Activated naive CD4-positive, alpha-beta T cell (primary cell): ENCODE measurements around the gene FRS2.
"Not testable (repeated sequence)": the region's sequence is repeated elsewhere in the genome, so short reads cannot be mapped to it uniquely, and the experiment has no call there.

Experiments used
- DNase-seq, 4 experiments: peaks; one replicate each; lab custom pipeline; 2025; lab: John Stamatoyannopoulos, UW

FRS2 gene

DNA sequence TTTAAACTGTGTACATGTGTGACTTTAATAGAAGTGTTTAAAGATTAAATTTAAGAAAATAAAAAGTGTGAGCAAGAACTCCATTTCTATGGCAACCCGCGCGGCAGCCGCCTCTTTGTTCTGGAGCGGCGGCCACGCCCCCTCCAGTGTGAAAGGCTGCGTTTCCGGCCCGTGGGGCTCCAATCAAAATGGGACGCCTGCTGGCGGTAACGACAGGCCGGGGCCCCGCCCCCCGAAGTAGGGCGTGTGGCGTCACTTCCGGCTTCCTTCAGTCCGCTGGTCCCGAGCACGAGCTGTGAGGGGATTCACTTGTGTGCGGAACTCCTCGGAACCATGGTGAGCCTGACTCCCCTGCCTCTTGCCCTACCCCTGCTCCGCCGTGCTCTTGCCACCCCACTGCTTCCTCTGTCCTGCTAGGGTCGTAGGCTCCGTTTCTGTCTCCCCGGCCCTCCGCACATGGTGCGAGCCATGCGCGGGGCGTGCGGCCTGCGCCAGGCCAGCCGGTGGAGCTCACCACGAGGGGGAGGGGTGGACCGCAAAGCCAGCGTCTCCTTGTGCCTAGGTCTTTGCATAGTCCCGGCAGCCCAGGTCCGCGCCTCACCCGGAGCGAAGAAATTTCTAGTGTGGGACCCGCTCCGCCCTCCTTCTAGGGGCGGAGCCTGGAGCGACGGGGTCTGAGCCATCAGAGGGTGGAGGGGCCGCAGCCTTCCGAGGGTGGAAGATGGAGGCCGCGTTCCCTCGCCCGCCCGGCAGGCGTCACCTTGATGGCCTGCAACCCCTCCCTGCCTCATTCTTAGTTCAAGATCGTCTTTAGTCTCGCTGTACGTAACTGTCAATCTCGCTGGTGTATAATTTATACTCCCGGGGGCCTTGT lies 115.2 kb downstream of the FRS2 start, which contains the start of gene CCT2:
Gene CCT2 (plus strand): TSS at position 271 of the 874 bp plus-strand sequence. CDS start 63 bp downstream, at position 334.
- DNase-seq, result peak; percentile 89 to 96 (median 93)

DNA sequence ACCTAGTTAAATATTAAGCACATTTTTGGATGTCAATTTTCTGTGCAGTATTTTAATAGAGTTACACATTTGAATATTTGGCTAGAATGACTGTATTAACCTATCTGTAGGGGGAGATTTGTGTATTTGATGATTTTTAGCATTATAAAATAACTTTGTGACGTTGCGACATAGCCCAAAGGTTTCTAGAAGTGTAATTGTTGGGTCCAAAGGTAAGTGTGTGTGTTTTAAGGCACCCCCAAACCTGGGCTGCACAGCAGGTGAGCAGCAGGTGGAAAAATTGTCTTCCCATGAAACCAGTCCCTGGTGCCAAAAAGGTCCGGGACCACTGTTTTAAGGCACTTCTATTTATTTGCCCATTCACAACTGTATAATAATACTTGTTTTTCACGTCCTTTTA lies 118.3 kb downstream of the FRS2 start:
- DNase-seq, result no peak

DNA sequence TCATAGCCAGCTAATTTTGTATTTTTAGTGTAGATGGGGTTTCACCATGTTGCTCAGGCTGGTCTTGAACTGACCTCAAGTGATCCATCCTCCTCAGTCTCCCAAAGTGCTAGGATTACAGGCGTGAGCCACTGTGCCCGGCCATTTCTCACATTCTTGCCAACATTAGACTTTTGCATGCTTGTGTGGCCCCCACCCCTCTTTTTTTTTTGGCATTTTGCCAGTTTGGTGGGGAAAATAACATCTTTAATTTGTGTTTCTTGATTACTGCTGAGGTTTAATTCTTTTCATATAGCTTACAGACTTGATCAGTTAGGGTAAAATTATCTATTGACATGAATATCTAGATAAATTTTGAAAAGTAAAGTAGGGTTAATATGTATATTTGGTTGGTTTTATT lies 118.9 kb downstream of the FRS2 start:
- DNase-seq, result no peak

DNA sequence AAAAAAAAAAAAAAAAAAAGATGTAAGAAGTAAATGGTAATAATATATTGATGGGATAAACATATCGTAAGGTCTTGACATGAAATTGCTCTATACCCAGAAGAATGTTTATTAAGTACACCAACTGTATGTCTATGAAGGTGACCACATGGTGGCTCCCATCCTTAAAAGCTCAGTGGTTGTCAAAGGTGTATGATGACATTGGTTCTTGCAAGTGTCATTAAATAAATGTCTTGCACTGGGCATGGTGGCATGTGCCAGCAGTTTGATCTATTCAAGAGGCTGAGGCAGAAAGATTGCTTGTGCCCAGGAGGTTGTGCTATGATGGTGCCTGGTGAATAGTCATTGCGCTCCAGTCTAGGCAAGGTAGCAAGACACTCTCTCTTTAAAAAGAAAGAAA lies 125.5 kb downstream of the FRS2 start:
- DNase-seq, result no peak

DNA sequence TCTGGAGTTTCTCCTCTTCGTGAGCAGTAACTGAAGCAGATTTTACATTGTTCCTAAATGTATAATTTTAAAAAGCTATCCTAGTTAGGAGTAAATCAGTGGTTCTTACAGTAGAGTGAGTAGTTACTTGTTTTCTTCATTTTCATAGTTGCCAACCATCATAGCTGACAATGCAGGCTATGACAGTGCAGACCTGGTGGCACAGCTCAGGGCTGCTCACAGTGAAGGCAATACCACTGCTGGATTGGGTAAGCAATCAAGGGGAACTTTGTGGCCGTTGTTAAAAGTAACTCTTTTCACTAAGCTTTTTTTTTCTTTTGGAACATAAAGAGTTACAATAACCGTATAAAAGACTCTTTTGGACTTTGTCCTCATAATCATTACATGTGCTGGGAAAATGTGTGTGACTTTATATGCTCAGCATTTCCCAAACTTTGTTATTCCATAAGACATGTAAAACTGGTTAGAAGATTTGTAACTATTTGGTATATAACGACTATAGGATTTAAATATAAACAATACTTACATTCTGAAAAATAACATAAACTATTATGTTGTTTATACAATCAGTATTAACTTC lies 128.1 kb downstream of the FRS2 start:
- DNase-seq, result no peak

DNA sequence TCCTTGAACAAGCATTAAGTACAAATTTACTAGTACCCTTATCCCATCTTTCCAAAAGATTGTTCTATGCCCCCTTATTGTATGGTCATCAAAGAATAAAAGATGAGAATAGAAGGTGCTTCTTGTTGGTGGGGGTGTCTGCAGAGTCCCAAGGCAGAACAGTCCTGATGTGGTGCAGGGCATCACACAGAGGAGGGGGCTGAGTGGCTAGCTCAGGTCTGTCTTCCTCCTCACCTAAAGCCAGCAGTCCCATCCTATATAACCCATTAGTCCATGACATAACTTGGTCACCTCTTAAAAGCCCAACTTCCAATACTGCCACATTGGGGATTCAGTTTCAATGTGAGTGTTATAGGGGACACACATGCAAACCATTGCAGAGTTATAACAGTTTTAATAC lies 130.6 kb downstream of the FRS2 start:
- DNase-seq, result no peak

DNA sequence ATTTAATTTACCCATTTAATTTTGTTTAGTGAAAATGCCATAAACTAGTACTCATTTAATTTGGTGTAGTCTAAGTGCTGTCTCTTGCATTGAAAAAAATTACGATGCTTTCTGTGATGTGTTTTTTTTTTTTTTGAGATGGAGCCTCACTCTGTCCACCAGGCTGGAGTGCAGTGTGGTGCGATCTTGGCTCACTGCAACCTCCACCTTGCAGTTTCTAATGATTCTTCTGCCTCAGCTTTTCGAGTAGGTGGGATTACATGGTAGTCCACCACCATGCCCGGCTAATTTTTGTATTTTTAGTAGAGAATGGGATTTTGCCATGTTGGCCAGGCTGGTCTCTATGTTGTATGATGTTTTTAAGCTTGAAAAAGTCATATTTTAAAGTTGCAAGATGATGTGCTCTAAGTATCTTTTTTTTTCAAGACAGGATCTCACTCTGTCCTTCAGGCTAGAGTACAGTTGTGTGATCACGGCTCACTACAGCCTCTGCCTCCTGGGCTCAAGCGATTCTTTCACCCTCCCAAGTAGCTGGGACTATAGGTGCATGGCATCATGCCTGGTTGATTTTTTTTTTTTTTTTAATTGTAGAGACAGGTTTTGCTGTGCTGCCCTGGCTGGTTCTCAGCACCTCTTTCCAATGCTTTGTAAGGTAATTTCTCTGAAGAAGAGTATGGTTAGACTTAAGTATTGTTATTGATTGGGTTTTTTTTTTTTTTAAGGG lies 131.9 kb downstream of the FRS2 start:
- DNase-seq, result no peak

DNA sequence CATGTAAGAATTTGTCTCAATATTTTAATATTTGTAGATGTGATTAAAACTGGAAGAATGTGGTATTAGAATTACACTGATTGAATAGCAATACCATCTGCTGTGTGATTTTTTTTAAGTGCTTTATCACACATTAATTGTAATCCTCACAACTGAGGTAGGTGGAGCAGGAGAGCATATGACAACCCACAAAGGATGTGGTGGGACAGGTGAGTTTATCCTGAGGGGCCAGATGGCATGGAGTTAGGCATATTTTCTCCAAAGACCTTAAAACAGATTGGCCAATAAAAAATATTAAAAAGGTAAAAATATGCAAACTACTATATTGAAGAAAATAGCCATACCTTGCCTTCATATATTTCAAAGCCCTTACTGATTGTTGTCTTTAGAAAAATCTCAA lies 132.8 kb downstream of the FRS2 start:
- no peak for DNase-seq

DNA sequence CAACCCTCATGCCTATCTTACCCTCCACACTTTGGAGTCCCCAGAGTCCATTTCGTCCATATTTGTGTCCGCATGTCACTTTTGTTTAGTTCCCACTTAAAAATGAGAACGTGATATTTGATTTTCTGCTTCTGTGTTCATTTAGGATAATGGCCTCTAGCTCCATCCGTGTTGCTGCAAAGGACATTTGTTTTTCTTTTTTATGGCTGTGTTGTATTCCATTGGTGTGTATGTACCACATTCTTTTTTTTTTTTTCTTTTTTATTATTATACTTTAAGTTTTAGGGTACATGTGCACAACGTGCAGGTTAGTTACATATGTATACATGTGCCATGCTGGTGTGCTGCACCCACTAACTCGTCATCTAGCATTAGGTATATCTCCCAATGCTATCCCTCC lies 133.4 kb downstream of the FRS2 start:
- not testable (repeated sequence) for DNase-seq

DNA sequence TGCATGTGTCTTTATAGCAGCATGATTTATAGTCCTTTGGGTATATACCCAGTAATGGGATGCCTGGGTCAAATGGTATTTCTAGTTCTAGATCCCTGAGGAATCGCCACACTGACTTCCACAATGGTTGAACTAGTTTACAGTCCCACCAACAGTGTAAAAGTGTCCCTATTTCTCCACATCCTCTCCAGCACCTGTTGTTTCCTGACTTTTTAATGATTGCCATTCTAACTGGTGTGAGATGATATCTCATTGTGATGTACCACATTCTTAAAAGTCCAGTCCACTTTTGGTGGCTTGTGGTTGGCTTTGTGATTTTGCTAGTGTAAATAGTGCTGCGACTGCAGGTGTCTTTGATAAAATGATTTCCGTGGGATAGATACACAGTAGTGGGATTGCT lies 134.1 kb downstream of the FRS2 start:
- DNase-seq, result not testable (repeated sequence)

DNA sequence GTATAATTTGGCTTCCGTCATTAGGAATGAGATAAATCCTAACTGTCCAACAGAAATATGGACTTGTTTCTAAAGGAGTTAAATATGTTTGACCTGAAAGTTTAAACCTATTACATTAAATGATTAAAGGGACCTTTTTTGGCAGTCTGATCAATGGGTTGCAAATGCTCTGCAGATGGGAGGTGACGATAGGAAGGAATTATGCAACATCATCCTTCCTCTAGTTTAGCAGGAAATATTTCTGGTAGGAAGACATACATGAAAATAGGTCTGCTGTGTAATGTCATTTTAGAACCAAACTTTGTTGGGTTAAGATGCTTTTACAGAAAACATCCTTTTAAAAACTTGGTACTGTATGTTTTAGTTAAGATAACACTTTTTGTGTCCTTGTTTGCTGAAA lies 137.9 kb downstream of the FRS2 start:
- no peak for DNase-seq

DNA sequence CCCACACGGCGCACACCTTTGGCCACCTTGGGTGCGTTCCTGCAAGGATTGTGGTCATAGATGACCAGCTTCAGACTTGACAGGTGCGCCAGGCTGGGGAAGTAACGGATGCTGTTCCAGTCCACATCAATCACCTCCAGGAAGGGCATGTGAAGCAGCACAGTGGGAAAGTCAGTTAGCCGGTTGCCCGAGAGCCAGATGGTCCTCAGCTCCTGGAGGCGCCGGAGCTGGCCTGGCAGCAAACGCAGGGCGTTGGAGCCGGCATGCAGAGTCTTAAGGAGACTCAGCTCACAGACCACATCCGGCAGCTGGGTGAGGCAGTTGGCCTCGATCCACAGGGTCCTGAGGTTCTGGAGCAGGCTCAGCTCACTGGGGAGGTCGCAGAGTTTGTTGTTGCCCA lies 139.9 kb downstream of the FRS2 start:
- DNase-seq, result no peak

DNA sequence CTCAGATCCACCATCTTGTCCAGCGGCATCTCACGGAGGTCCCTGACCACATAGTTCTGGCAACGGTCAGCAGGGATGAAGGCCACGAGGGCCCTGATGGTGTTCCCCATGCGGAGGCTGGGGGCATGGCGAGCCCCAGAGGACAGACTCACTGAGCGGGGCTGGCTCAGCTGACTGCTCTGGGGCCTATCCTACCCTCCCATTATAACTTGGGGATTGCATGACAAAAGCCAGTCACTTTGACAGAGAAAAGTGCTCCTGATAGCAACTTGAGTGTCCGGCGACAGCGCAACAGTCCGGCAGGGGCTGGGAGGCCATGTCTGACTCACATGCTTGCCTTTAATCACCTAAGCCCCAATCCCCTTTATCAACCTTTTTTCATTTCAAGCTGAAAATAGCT lies 140.5 kb downstream of the FRS2 start, which contains the start of gene LRRC10:
Gene LRRC10 (minus strand): TSS at position 179 of the 400 bp plus-strand sequence. CDS start 69 bp downstream, at position 110.
- DNase-seq, result no peak

DNA sequence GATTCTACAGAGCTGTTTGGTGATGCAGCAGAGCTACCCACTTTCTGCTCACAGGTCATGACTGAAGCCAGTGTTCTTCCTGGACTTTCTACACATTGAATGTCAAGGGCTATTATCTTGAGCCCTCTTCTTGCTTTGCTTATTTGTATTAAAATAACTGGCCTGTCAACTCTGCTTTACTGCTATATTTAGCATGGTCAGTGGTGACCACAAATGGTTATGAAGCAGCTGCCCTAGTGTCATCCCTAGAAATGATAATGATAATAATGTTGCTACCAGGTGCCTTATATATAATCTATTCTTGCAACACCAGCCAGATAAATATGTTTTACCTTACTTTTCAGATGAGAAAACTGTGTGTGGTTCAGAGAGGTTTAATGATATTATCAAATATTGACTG lies 143.2 kb downstream of the FRS2 start:
- no peak for DNase-seq

DNA sequence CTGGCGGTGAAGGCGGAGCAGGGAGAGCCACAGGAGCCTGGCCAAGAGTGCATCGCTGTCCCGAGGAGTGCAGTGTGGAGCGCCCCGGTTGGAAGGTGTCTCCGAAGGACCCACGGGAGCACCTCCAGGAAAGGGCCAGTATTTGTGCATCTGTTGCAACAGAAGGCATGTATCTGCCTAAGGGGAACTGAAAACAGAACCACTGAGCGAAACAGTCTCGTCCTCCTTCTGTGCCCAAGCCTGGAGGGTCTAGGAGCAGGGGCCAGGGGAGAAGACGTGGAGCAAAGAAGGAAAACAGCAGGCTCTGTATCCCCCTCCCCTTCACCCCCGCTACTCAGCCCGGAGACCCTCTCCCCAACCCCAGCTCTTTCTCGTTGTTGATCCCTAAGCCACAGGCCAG lies 145.8 kb downstream of the FRS2 start:
- no peak for DNase-seq

DNA sequence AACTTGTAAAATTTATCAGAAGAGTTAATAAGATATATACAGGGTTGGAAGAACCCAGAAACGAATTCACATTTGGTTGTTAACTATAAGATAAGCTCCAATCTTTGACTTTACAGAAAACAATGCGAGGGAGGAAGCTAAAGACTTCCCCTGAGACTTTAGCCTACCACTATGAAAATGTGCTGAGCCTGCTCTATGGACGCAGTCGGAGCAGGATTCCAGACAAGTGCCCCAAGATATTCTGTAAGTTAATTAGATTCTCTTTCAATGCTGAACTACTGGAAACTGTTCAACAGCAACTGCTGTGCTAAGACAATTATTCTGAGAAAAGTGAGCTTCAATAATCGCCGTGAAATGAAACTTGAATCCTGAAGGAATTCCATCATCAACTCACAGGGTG lies 148.9 kb downstream of the FRS2 start:
- DNase-seq, result no peak

DNA sequence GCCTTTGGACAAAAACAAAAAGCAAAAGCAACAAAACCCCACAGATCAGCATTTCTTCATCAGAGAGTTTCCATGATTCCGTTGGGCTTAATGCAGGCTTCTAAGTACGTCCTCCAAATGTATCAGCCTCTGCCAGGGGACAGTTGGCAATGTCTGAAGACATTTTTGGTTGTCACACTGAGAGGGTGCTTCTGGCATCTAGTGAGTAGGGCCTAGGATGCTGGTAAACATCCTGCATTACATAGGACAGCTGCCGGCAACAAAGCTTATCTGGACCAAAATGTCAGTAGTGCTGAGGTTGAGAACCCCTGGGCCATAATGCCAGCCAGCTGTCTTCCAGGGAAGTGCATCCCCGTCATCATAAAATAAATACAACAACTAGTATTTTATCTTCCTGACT lies 149.9 kb downstream of the FRS2 start:
- DNase-seq, result no peak

DNA sequence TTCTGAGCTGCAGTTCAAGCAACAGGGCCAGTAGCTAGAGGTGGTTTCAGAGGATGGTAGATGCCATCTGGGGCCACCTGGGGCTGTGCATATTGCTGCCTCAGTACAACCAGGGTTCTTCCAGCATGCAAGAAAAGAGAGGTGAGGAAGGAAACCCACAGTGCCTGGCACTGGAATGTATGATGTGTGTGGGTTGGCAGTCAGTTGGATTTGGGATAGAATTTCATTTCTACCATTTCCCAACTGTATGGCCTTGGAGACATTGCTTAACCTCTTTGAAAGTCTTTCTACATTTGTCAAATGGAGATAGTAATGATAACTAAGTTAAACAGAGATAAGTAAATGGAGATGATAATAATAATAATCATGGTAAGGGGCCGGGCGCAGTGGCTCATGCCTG lies 150.7 kb downstream of the FRS2 start:
- no peak for DNase-seq

DNA sequence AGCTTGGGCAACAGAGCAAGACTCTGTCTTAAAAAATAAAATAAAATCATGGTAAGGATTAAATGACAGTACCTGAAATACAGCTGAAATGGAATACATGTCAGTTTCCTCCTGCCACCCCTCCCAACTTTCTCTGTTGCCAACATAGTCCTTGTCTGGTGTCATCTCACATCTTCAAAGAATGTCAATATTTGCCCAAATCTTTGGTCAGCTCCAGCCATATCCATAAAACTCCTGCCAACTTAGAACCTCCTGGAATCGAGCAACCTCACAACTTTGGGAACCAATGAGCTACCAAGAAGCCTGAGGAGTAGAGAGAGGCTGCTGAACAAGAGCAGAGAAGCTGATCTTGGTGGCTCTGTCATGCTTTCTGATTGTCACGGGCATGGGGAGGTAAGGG lies 151.4 kb downstream of the FRS2 start:
- DNase-seq, result no peak

DNA sequence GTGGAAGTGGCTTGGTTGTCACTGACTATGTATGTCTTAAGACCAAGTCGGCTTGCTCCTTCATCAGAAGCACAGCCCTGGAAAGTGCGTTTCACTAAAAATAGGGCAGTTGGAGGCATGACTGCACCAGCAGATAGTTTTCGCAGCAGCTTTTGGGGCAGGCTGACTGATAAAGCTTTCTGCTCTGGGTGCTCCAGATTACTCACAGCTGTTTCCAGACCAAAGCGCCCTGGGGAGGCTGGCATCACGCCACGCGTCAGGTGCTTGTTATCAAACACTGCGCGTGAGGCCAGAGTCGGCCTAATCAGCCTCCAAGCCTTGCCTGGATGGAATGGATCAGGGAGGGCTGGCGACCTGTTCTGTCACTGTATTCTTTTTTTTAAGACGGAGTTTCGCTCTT lies 153.8 kb downstream of the FRS2 start:
- no peak for DNase-seq

DNA sequence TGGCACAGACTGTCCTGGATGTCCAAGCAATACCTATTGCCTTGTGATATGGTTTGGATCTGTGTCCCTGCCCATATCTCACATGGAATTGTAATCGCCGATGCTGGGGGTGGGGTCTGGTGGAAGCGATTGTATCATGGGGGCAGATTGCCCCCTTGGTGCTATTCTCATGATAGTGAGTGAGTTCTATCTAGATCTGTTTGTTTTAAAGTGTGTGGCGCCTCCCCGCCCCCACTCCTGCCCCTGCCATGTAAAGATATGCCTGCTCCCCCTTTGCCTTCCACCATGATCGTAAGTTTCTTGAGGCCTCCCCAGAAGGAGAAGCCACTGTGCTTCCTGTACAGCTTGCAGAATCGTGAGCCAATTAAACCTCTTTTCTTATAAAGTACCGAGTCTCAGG lies 157.3 kb downstream of the FRS2 start:
- DNase-seq, result no peak
